ENCODE data around the gene KLHL18.

GRCh38 chr3:47295322-47295721, 12.6 kb downstream of the KLHL18 start:
- TF ChIP-seq REST (IDR thresholded peaks at IDR 0.05; ENCODE audit: low read depth) (no peak), EGR1 (IDR thresholded peaks at IDR 0.05) (no peak), ZBTB7A (IDR thresholded peaks at IDR 0.05; ENCODE audit: low read depth) (no peak)

All from Ishikawa (cell line).